CD4-positive, alpha-beta T cell treated with Interleukin-2 at 100 ng/mL for 4 hours (primary cell): ENCODE data around the gene POLR1A.

Experiments used
- DNase-seq: peaks from one replicate; pipeline ENCODE4 v3.0.0-alpha.2; 2020; ENCODE audit warnings: low spot score

POLR1A gene

DNA sequence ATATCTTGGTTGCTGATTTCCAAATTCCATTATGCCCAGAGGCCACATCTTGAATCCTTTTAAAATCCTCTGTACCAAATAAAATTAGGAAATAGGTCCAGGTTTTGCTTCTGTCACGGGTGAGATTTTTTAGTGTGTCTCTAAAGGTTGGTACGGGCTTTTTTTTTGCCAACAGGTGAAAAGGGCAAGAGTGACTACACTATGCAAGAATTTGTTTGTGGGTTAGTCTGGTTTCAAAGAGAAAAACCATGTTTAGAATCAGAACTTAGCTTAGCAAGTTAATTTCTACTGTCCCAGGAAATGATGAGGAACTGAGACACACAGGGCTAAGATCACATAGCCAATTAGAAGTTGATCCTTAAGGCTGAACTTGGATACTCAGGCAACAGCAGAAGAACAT lies 41.7 kb downstream of the POLR1A start:
- no peak for DNase-seq

DNA sequence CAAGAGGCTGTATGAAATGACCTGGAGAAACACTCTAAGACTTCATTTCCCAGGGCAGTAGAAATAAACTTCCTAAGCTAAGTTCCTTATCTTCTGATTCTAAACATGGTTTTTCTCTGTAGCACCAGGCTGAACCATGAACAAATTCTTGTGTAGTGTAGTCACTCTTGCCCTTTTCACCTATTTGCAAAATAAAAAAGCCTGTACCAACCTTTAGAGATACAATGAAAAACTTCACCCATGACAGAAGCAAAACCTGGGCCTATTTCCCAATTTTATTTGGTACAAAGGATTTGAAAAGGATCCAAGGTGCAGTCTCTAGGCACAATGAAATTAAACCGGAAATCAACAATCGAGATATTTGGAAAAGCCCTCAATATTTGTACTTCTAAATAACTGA lies 43.6 kb downstream of the POLR1A start:
- DNase-seq: no peak

DNA sequence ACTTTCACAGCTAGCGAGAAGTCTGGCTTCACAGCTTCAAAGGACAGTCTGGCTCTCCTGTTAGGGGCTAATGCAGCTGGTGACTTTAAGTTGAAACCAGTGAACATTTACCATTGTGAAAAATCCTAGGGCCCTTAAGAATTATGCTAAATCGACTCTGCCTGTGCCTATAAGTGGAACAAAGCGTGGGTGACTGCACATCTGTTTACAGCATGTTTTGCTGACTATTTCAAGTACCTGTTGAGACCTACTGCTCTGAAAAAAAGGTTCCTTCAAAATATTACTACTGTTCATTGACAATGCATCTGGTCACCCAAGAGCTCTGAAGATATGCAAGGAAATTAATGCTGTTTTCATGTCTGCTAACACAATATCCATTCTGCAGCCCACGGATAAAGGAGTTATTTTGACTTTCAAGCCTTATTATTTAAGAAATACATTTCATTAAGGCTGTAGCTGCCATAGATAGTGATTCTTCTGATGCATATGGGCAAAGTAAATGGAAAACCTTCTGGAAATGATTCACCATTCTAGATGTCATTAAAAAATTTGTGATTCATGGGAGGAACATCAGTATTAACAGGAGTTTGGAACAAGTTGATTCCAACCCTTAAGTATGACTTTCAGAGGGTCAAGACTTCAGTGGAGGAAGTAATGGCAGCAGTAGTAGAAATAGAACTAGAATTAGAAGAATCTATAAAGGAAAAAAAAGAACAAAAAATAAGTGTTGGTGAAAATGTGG lies 48.9 kb downstream of the POLR1A start:
- no peak for DNase-seq

DNA sequence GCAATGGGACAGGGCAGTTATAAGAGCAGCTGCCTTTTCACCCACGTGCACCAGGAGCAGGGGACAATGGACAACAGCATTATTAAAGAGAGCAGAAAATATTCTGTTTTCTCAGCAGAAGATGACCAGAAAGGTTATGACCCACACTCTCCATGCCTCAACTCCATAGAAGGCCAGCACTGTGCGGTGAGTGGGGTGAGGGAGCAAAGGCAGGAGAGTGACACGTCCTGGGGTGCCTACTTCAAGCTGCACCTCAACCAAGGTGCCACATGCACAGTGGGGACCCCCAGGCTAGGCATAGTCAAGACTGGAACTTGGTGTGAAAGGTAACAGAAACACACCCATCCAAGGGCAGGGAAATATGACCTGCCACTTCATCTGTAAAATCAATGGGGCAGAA lies 50.4 kb downstream of the POLR1A start:
- no peak for DNase-seq

DNA sequence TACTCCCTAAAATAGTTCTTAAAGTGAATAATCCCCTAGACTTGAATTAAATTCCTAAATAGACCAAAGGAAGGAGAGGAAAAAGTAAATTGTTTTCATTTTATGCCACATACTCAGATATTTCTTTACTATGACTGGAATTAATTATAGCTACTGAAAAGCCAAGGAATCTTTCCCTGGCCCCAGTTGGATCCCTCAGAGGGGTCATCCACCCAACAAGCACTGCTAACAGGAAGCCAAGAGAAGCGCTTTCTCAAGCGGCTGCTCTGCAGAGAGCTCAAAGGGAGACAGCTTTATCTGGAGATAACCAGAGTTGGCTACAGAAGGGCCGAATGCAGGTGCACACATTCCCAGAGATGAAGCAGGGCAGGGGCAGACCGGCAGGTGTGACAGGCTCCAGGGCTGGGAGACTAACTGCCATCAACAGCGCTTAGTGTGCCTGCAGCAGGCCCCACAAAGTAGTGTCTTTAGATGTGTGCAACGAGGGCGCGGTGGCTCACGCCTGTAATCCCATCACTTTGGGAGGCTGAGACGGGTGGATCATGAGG lies 51.1 kb downstream of the POLR1A start:
- no peak for DNase-seq

DNA sequence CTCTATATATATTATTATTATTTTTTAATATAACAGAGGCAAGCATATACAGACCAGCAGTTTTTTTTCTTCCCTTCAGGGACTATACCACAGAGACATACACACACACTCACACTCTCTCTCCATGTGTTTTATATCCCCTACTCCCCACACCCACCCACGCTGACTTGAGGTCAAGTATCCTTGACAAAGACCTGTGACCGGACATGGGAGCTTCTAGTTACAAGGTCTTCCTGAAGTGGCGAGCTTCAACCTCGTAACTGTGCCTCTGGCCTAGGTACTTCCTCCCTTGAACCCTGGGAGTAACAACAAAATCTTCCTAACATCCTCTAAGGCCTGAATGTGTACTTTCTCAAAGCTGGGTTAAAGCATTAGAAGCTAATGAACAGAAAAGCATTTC lies 52.5 kb downstream of the POLR1A start:
- no peak for DNase-seq

DNA sequence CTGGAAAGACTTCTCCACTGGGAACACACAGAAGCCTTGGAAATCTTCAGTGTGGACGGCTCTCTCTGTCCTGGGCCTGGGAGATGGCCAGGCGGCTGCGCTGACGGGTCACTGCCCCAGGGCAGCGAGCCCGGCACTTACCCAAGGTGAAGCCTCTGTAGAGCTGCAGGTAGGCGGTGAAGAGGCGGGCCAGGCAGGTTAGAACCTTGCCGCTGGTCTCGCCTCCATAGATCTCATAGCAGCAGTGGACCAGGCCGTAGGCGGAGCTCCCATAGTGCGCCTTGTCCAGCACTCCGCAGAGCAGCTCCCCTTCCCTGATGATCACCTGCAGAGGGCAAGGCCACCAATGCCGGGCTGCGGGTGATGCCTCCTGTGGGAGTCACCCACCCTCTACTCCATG lies 53.0 kb downstream of the POLR1A start:
- no peak for DNase-seq

DNA sequence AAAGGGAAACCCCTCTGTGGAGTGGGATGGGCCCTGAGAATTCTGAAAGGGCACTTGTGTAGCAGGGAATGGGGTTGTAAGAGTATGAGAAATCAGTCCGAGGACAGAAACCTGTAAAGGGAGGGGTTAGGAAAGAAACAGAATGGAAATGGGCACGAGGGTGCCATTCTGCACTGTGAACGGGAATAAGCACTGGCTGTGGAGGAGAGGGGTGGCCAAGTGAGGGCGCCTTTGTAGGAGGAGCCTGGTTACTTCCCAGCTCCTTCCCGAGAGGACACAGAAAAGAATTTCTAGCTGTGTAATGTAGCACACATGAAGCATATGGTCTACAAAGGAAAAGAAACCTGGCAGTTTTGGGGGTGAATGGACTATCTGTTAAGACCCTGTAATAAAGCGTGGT lies 53.4 kb downstream of the POLR1A start:
- no peak for DNase-seq

DNA sequence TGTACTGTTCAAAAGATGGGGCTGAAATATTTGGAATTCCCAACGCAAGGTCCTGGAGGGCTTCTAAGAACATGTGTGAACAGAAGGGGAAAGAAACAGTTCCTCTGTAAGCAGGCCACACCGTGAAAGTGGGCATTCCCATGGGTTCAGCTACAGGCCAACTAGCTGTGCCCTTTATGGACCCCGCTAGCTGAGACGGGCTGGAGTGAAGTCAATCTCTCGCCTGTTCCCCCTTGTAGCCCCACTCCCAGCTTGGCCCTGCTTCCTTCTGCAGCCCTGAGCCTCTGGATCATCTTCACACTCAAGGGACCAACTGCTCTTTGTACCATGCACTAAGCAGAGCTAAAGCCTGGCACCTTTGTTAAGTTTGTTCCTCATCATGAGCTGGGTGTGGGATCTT lies 55.4 kb downstream of the POLR1A start:
- no peak for DNase-seq

DNA sequence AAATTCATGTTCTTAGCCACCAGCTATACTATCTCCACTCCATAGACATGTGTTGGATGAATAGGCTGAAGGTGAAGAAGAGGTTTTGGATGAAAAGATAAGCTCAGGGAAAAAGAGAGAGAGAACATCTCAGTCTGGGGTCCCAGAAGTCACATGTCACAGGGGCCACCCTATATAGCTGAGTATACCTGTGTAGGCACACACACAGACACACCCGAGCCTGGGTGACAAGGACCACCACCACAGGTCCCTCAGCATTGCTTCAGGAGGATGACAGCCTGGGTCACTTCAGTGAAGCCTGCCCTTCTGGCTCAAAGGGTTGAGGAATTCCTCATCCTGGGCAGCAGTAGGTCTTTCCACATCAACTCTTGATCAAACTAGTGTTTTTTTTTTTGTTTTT lies 56.2 kb downstream of the POLR1A start:
- no peak for DNase-seq

DNA sequence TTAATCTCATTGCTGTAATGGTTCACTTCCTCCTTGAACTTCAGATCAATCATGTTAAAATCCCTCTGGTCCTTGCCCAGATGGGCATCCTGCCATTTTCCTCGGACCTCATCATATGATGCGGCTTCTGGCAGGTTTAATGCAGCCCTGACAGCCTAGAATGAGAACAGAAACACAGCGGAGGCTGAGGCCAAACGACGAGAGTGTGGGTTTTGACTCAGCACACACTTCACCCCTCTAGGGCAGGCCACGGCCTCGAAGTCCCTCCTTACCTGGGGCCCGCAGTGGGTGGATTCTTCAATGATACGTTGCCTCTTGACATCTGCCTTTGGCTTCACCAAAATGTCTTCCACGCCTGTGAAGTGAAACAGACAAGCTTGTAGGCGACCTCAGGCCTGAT lies 56.8 kb downstream of the POLR1A start:
- no peak for DNase-seq

DNA sequence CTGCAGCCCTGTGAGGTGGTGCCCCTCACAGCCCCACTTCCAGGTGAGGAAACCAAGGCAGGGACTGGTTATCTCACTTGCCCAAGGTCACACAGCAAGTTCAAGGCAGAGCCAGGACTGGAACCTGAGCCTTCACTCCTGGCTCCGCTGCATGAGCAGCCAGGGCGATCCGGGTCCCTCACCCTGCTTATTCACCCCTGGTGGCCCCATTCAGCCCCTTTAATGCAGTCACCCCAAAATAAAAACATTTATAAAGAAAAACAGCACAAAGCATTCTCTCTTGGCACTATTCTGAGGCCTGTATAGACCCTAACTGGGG lies 57.3 kb downstream of the POLR1A start:
- no peak for DNase-seq

DNA sequence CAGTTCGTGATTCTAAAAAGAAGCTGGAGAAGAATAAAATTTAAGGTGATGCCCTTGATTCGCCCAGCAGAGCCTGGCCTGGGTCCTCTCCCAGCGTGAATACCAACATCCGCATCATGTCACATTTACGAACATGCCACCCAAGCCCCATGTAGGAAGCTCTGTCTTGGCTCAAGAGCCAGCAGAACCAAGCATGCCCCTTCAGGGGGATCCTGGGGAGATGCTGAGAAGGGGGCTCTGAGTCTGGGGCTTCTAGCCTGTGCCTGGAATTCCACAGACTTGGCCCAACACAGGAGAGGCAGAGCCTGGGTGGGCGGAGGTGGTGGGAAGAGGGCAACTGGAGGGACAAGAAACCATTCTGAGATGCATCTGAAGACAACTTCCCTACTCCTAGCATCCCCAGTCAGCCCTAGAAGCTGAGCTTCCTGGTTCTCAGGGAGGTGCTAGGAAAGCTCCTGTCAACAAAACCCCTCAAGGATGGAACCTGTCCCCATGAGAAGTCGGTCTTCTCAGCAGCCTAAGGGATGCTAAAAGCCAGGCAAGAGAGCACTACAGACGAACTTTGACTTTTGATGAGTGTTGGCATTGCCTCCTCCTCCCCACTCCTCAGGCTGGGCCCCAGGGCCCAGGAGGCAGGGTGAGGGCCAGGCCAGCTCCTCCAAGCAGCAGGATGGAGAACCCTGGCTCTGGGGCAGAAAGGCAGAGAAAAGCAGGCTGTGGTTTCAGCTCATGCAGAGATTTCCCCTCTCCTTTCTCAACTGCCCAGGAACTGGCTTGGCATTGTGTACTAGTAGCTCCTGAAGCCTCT lies 57.9 kb downstream of the POLR1A start:
- DNase-seq: no peak

DNA sequence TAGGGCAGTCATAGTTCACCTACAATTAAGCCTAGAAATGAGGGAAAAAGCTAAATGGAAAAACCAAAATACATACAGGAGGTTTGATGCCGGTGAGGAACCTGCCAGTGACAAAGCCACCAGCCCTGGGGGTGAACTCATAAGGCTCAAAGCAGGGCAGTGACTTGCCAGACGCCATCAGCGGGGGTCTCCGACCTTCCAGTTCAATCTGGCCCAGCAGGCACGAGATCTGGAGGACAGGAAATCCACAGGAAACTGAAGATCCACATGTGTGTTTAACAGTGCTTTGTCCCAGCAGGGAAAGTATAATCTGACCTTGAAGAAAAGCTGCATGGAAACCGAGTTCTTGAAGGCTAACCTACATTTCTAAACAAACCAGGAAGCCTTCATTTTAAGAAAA lies 60.1 kb downstream of the POLR1A start:
- DNase-seq: no peak

DNA sequence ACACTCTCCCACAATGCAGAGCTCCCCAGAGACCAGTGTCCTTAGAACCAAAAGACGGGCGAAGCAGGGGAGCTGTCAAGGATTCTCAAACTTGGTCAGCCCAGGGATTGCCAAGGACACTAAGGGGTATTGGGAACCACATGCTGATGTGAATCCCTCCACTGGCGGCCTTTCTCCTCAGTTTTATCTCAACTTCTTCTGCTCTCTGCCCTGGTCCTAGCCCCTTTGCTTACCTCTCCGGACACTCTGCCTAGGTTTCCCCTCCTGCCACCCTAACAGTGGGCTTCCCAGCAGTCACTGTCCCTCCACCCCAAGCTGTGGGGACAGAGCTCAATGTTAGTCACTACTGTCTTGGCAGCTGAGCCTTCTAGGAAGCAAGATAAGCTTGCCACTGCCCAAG lies 61.1 kb downstream of the POLR1A start:
- DNase-seq: no peak

DNA sequence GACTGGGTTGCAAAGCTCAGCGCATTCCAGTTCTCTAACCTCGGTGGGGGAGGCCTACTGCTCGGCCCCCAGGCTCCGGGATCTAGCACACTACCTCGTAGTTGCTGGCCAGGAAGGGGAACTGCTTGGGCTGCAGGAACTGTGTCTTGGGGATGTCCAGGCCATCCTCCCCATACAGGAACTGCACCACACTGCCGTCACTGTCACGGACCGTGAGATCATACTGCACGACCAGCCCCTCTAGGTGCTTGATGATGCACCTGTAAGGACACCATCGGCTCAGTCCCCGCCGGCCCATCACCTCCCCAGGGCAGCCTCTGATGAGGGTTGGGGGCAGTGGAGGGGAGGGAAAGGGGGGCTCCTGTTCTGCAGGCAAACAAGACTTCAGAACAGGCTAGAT lies 61.6 kb downstream of the POLR1A start:
- DNase-seq: no peak

DNA sequence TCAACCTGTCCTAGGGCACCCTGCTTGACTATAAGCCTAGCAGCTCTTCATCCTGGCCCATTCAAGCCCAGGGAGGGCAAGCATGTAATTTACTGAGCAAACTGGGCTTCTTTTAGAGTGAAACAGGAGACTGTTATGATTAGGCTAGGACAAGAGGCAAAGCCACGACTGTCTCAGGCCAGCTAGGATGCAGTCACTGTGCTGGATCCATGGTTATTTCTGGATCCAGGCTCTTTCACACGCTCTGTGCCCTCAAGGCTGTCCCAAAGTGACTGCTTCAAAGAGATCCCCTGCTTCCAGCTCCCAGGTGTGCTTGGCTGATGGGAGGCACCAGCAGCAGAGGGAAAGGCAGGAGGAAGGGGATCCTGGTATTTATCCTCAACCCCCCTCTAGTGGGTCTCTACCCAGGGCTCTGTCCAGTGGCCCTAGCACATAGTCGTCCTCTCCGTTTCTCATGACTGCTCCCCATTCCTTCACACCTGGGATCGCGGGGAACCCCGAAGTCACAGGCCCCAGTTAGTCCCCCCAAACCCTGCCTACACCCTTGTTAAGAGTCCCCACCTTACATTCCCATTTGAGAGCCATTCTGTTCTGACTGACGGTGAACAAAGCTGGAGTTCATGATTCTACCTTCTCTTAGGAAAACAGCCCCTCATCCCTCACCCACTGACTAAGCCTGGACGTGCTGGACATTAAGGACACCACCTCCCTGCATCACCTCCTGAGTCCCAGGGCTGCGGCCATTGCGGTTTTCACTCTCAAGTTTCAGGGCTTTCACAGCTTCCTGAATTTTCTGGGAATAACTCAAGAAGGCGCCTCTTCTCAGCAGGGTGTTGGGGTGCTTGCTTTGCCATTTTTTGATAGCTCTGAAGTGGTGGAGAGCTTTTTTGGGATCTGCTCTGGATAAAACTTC lies 63.2 kb downstream of the POLR1A start:
- DNase-seq: no peak

DNA sequence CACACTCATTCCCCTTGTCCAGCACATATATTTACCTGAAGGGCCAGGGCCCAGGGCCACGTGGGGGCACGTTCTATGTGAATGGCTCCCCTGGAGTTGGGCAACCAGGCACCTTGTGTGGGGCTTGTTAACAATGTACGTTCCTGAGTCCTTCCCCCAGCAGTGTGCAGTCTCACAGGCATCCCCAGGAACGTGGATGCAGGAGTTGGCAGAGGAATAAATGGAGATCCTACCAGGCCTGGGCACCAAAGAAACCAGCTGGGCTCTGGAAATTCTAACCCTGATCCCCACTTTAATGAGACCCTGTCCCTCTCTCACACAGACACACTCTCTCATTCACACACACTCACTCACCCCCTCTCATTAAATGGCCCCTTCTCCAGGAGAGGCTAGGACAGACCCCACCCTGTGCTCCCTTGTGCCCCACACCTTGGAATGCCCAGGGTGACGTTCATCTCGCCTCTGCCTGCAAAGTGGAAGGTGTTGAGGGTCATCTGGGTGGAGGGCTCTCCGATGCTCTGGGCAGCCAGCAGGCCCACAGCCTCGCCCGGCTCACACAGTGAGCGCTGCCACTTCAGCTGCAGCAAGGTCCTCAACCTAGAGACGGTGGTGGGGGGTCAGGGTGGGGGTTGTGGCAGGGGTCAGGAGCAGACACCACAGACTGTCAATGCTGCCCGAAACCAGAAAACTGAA lies 65.6 kb downstream of the POLR1A start:
- no peak for DNase-seq

DNA sequence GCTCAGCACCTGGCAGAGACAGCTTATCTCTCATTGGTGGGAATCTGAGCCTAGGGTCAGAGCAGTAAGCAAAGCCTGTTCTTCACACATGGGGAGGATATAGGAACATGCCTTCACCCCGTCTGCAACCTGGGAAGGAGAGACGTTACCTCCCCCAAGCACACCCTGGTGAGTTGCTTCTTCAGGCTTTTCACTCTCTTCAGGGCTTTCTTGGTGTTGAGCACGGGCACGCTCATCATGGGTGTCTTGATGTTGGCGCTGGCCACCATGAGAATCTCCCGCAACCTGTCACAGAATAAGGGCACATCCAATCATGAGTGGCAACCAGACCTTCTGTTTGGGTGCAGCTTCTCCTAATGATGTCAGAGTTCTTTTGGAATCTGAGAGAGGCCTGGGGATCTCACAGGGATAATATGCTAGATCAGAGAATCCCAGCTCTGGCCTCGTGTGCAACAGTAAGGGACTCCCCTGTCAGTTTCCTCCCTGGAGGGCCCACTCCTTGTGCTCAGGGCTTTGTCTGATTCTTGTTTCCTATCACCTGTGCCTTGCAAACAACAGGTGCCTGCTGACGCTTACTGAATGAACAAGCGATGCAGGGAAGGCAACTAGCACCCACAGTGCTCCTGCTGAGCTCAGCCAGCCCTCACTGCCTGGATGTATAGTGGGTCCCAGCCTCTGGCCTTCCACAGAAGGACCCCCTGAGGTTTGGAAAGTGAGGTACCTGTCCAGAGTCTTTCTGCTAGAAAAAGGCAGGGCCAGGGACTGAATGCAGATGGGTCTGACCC lies 66.3 kb downstream of the POLR1A start:
- DNase-seq: no peak

DNA sequence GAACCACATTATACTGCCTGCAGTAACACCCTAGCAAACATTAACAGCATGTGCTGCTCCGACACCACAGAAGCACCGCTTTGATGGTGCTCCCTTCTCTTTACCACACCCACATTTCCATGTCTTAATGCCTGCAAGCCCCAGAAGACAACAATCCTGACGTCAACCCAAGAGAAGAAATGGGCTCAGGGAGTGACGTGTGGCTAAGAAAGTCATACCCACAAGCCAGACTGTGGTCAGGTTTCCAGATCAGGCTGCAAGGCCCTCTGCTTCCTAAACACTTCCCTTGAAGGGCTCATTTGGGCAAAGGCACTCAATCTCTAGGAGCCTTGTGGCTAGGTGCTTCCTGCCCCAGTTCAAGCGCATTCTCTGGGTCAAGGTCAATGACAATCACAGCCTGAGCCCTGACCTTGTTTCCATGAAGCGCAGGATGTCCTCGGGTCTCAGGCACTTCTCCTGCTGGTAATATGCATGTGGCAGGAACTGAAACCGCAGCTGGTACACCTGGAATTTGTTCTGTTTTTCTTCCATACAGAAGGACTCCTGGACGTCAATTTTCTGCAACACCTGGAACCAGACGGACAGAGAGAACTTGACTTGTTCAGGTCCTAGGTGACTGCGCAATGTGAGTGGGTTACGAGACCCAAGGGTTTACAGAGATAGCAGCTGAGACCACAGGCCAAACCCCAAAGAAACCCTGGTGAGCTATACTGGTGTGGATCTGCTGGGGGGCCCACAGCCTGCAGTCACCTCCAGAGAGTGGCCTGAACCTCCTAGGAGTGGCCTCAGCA lies 67.2 kb downstream of the POLR1A start:
- peak; percentile 84 for DNase-seq
